ENCODE results near the gene SLC25A10.
A peak's percentile ranks its signal among the peaks of the same experiment; 100 is the strongest.

Gene SLC25A10

DNA sequence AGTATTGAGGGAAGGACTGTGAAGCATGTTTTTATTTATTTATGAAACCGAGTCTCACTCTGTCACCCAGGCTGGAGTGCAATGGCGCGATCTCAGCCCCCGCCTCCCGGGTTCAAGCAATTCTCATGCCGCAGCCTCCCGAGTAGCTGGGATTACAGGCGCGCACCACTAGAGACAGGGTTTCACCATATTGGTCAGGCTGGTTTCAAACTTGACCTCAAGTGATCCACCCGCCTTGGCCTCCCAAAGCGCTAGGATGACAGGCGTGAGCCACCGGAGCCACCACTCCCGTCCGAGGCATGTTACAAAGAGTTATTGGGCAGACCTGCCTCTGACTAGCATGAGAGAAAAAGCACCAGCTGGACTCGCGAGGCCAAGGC, 5.9 kb upstream of the SLC25A10 start:
- no peak for DNase-seq (ENCODE audit: low spot score)

DNA sequence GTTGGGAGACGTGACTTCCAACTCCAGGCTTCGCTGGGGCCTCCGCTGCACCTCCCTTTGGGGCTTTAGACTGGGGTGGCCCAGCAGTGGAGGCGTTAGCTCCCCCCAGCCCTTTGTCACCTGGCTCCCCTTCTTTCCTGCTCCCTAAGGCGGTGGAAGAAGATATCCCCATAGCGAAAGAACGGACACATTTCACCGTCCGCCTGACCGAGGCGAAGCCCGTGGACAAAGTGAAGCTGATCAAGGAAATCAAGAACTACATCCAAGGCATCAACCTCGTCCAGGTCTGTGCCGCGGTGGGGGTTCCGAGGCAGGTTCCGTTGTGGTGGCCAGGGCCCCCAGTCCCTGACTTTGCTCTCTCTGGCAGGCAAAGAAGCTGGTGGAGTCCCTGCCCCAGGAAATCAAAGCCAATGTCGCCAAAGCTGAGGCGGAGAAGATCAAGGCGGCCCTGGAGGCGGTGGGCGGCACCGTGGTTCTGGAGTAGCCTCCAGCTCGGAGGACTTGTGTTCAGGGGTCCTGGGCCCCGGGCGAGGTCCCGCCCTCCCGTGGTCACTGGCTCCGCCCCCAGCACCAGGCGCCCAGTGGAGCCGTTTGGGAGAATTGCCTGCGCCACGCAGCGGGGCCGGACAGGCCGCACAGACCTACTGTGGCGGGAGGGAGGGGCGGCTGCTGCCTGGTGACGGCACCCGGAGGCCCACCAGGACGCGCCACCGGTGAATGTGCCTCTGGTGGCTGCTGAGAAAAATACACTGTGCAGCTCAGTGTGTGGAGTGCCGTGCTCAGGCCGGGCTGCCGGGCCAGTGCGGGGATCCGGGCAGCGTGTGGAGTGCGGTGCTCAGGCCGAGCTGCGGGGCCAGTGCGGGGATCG, 5.1 kb upstream of the SLC25A10 start:
- DNase-seq (ENCODE audit: low spot score) = no peak

DNA sequence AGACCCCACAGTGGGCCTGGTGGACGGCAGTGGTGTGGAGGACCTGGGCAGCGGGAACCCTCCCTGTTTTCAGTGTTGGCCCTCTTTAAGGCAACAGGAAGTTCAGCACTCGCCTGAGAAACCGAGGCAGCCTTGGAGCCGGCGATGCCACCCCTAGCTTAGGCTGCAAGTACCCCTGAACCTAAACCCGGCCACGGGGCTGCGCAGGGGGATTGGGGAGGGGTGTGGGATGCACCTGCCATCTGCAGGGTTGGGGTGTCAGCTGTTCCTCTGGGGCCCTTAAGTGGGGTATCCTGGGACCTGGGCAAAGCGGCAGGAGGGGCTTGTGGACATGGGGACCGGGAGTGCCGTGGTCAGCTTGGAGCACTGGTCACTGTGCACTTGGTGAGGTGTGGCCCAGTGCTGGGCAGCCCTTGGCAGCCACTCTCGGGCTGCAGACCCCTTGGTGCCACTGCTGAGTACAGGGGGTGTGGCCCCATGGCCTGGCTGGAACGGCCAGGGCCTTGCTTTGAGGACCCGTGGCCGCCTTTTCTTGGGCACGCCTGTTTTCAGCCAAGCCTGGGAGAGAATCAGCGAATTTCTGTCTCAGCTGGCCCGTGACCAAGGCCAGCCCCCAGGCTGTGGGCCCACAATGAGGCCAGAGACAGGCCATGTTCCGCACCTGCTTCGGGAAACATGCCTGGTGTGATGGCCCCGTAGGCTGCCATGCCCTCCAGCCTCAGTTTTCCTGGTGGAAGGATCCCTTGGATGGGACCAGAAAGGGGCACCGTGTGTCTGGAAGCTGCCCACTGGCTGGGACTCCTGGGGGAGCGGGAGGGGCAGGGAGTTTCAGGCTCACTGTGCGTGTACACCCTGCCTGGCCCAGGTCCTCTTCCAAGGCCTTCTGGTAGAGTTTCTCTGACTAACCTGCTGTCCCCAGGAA, 4.1 kb upstream of the SLC25A10 start:
- DNase-seq (ENCODE audit: low spot score) = no peak

DNA sequence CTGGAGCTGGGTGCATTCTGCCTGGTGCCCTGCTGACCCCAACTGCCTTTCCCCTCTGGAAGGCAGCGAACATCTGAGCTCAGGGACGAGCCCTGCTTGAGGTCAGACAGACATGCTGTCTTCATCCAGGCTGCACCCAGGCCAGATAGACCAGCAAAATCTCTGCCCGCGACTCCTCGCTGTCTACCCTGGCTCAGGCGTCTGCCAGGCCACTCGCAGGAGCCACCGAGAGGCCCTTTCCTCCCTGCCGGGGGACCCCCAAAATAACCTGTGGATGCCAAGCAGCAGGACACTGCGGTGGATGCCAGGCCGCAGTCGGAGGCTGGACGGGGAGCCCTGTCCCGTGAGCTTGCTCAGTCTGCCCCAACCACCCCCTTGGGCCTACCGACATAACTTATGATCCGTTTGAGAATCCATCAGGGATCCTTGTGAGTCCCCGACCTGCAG, 3.3 kb upstream of the SLC25A10 start:
- no peak for DNase-seq (ENCODE audit: low spot score)

DNA sequence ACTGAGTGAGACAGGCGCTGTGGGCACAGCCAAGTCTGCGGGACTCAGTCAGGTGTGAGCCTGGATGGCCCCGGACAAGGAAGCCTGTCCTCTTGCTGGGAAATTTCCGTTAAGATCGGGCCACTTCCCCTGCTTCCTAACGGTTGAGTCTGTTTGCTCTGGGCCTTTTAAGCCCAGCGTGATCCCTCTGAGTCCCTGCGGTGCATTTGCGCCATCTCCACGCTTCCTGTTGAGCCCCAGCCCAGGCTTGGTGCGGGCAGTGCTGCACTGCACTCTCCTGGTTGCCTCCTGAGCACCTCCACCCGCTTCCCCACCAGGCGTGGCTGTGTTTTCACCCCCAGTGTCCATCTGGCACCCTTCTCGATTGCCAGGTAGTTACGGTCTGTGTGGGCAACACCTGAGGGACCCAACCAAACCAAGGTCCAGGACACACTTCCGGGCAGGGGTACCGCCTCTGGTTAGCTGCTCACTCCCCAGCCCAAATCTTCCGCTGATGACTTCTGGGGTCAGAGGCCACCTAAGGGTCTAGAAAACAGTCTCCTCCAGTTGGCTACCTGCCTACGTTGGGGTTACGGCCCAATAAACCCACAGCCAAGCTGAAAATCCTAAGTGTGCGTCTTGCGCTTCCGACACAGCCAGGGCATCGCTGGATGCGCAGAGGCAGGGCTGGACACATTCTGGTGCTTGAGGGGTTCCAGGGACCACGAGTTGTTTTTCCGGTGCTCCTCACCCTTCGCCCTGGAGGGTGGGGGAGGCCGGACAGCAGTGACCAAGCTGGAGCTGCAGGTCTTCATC, 1.4 kb upstream of the SLC25A10 start:
- DNase-seq (ENCODE audit: low spot score) = peak; percentile 32

DNA sequence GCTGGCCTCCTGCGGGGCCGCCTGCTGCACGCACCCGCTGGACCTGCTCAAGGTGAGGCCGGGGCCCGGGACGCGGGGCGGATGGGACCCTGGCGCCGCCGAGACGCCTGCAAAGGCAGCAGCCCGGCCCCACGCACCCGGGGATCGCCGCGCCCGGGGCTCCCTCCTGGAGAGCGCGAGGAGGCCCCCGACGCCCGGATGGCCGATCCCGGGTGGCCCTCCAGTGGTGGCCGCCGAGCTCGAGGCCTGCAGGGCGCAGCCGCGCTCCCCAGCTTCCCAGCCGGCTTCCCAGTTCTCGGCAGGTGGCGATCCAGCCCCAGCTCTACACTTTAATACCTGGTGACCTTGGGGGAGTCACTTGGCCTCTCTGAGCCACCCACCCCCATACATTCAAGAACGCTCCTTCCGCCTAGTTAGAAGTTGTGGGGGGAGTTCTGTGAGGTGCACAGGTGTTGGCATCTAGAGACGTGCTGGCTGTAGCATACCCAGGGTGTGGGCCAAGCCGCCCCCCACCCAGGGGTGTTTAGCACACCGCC, 452 bp downstream of the SLC25A10 start:
- peak; percentile 83 for DNase-seq (ENCODE audit: low spot score)

DNA sequence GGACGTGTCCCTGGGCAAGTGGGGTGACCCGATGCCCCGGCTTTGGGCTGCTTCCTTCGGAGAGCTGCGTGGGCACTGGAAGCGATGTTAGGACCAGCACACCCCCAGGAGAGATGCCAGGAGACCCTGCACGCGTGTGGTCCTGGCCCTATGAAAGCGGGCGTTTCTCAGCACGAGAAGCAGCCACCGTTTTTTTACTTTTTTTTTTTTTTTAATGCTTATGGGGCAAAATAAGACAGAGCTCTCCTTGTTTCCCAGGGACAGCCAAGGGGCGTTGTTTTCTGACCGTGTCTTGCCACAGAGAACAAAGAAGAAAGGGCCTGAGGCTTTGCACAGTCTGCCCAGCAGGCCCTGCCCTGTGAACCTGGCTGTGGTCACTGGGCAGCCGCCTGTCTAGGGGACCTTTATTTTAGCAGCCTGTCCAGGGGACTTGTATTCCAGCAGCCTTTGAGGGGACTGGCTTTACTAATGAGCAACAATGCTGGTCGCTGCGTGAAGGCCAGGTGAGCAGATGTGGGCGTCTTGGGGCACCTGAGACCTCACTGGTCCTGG, 996 bp downstream of the SLC25A10 start:
- DNase-seq (ENCODE audit: low spot score) = no peak

DNA sequence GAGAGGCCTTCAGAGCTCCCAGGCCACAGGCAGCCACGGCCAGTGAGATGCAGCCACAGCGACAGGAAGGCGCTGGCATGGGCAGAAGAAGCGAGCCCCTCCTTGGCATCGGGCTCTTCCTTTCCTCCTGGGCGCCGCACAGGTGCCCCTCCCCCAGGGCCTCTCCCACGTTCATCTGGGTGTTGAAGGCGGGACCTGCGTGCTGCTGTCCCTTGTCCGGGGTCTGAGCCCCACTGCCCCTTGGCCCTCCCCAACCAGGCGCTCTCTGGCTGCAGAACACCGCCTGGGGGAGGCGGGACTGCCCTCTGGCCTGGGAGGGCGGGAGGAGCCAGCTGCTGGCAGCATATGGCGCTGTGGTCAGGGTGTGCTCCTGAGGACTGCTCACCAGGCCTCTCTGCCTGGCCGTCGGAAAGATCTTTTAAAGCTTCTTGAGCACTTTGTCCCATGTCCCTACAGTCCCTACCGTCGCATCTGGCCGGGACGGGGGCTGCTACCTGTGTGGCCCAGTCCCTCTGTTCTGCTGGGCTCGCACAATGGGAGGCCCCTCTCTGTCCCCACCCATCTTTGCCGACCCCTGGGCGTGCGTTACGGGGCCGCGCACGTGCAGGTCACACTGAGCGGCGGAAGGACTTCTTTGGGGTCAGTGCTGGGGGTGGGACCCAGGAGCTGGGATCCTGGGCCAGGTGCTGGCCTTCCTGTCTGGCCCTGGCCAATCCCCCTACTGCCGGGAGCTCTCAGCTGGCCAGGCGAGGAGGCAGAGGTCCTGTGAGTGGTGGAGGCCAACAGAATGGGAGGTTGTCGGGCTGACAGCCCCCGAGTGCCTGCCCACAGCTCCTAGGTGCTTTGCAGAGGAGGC, 1.7 kb downstream of the SLC25A10 start:
- DNase-seq (ENCODE audit: low spot score) = no peak

DNA sequence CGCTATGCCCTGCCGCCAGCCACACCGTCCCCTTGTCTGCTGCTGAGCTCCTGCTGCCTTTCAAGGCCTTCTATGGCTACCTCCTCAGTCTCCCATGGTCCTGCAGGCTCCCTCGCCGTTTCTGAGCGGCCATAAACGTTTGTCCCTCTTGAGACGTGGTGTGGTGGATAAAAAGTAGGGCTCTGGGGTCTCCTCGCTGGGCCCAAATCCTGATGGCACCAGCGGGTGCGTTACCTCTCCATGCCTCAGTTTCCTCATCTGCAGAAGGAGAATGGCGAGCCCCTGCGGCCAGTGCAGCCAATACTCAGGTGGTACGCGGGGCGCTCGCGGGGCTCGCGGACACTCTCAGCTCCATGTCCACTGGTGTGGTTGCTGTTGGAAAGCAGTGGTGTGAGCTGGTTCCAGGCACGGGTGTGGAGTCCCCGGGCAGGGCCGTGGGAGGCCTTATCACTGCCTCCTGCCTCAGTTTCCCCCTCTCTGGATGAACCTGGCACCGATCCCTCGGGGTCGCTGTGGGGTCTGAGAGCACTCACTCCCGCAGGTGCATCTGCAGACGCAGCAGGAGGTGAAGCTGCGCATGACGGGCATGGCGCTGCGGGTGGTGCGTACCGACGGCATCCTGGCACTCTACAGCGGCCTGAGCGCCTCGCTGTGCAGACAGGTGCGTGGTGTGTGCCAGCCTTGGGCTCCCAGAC, 2.5 kb downstream of the SLC25A10 start:
- DNase-seq (ENCODE audit: low spot score) = no peak

DNA sequence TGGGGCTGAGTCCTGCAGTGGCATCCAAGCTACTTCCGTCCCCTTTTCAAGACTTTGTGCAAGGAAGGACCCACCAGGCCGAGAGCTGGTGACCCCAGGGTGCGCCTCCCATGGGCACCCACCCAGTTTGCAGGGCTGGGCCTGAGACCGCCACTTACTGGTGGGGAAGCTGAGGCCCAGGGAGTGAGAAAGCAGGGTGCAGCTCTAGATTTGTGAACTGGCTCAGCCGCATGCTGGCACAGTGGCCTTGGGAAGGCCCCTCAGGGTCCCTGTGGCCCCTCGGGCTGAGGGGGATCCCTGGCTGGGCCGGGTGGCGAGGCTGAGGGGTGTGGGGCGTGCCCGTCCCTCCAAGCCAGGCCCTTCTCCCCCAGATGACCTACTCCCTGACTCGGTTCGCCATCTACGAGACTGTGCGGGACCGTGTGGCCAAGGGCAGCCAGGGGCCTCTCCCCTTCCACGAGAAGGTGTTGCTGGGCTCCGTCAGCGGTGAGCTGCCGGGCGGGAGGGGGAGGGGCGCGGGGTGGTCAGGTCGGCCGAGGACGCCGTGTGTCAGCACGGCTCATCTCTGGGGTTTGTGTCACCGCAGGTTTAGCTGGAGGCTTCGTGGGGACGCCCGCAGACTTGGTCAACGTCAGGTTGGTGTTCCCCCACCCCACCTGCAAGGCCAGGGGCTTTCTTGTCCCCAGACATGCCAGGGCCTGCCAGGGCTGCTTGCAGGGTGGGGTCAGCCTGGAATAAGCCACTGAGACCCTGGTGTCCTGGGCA, 3.2 kb downstream of the SLC25A10 start:
- no peak for DNase-seq (ENCODE audit: low spot score)

DNA sequence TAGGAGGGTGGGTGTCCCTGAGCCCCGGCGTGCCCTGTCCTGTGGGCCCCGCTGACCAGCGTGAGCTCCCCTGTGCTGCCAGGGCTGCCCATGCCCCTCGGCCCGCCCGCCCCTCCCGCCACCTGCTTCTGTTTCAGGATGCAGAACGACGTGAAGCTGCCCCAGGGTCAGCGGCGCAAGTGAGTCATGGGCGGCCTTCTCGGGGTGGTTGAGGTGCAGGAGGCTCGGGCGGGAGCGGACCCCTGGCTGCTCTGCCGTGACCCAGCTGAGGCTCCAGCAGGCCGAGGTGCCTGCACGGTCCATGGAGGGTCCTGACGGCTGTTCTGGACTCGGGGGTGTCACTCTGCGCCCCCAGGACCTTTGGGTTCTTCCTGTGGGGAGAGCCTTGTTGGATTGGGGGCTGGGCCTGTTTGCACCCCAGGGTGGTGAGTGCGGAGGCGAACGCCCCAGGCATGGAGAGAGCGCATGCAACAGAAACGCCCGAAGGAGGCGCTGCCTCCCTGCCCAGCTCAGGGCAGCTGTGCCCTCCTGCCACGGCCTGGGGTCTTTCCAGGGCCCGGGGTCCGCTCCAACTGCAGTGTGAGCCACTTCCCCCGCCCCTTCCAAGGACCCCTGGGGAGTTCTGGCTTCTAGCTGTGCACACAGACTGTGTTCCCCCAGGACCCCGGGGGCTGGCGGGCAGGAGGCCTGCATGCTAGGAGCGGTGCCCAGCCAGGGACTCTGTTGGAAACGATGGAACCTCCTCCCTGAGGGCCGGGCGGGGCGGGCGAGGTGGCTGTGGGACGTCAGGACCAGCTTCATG, 4.0 kb downstream of the SLC25A10 start:
- no peak for DNase-seq (ENCODE audit: low spot score)

DNA sequence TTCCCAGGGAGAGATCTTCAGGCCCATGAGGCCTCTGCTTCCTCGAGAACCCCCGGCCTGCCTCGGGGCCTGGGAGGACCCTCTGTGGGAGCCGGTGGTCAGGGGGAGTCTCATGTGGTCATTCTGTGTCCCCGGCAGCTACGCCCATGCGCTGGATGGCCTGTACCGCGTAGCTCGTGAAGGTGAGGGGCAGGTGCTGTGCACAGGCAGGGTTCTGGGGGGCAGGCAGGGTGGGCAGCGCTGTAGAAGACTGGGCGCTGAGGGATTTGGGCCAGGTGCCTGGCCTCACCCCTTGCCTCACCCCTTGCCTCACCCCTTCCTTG, 4.6 kb downstream of the SLC25A10 start:
- no peak for DNase-seq (ENCODE audit: low spot score)

DNA sequence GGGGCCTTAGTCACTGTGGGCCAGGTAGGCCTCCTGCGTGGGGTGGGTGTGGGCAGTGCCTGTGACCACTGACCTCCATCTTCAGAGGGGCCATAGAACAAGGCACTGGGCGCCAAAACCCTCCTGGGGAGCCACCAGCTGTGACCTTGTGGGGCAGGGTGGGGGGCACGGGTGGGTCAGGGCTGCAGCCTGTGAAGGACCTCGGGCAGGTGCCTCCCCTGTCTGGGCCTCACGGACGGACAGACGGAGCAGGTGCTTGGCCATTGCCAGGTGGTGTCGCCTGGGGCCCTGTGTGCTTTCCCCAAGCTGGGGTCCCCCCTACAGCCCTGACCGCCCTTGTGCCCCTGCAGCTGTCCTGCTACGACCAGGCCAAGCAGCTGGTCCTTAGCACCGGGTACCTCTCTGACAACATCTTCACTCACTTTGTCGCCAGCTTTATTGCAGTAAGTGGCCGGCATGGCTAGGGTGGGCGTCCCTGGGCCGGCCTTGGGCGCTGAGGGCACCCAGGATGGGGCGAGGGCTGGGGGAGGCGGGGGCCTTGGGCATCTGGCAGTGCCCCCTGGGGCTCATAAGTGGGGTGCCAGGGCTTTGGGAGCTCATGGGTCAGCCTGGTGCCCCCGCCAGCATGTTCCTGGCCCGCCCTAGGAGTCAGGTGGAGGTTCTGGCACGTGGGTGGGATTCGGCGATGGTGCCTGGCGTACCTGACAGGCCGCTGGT, 5.1 kb downstream of the SLC25A10 start:
- DNase-seq (ENCODE audit: low spot score) = no peak

DNA sequence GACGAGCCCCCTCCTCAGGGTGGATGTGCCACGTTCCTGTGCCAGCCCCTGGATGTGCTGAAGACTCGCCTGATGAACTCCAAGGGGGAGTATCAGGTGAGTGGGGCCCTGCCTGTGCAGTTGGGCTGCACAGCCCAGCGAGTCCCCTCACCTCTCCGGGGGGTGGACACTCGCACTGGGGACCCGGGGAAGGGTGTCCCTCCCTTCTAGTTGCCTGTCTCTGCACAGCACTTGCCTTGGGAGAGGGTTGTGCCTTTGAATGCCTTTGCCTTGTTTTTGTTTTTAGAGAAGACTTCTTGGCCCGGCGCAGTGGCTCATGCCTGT, 5.6 kb downstream of the SLC25A10 start:
- DNase-seq (ENCODE audit: low spot score) = no peak

DNA sequence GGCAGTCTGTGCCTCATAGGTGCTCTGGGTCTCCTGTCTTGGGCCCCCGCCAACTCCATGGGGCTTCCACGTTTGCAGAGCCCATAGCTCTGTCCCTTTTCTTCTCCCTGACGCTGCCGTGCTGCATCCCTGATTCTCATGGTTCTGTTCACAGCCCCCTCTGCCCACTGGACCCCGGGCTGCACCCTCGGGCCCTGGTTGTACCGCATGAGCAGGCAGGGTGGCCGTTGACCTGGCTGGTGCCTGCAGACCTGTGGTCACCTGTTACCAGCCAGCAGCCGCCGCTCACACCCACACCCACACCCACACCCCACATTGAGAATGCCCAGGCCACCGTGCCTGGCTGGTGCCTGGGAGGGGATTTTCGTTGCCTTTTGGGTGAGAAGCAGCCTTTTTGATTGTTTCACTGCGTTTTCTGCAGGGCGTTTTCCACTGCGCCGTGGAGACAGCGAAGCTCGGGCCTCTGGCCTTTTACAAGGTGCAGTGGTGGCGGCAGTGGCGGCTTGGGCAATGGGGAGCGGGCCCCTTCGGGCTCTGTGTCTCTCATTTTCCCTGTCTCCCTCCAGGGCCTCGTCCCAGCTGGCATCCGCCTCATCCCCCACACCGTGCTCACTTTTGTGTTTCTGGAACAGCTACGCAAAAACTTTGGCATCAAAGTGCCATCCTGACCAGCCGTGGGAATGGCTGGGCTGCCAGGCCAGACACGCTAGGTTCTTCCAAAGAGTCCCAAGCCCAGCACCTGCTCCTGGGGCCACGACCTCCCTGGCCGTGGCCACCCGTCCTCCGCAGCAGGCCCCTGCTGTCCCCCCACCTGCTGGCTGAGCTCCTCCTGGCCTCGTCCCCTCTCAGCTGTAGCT, 7.6 kb downstream of the SLC25A10 start:
- DNase-seq (ENCODE audit: low spot score) = no peak

DNA sequence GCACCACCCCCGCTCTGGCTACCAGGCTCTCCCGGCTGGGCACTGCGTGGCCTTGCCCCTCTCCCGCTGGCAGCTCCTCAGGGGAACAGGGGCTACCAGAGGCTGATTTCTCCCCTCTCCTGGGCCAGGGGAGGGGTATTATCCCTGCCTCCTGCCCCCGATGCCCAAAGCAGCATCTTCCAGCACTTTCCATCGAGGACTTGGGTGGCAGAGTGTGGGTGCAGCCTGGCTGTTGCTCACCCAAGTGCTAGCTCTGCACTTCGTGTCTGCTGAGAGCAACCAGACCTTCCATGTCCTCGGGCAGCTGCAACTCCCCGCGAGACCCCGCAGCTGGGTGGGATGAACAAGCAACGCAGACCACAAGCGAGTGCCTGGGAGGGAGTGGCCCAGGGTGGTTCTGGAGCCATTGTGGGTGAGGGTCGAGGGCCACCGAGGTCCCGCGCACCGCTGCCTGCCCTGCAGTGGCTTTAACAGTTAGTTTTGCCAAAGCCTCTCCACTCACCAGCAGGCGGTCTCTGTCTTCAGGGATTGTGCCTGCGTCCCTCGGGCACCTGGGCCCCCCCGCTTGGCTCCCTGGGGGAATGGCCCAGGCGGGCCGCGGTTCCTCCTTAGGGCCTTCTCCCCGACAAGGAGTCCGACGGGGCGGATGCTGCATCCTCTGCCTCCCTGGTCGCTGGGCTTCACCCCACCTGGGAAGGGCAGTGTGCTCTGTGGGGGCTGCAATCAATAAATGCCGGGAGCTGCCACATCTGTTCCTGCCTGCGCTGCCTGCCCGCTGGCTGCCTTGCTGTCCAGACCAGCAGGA, 8.4 kb downstream of the SLC25A10 start:
- DNase-seq (ENCODE audit: low spot score) = no peak
